ENCODE measurements around the gene ARHGAP24.

Gene ARHGAP24

DNA sequence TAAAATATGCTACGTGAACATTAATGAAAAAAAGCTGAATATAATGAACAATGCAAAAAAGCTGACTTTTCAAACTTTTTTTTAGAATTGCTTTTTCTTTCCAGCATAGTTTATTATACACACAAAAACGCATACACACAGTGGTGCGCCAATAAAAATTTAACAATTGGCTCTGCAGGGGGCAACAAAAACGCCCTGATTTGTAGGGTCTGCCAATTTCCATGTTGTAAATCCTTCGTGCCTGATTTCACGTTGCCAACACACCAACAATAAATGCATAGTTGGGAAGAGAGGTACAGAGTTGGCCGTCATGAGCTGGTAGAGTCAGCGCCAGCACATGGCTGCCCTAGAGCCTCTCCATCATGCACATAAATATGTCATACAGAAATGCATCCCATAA lies 551.8 kb downstream of the ARHGAP24 start:
- TF ChIP-seq, protein P1, sequence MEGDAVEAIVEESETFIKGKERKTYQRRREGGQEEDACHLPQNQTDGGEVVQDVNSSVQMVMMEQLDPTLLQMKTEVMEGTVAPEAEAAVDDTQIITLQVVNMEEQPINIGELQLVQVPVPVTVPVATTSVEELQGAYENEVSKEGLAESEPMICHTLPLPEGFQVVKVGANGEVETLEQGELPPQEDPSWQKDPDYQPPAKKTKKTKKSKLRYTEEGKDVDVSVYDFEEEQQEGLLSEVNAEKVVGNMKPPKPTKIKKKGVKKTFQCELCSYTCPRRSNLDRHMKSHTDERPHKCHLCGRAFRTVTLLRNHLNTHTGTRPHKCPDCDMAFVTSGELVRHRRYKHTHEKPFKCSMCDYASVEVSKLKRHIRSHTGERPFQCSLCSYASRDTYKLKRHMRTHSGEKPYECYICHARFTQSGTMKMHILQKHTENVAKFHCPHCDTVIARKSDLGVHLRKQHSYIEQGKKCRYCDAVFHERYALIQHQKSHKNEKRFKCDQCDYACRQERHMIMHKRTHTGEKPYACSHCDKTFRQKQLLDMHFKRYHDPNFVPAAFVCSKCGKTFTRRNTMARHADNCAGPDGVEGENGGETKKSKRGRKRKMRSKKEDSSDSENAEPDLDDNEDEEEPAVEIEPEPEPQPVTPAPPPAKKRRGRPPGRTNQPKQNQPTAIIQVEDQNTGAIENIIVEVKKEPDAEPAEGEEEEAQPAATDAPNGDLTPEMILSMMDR (conservative IDR thresholded peaks at IDR 0.05) = no peak
- TF ChIP-seq ZFX (IDR thresholded peaks at IDR 0.05) = no peak
- no peak overlapping the region for H3K27ac ChIP-seq

DNA sequence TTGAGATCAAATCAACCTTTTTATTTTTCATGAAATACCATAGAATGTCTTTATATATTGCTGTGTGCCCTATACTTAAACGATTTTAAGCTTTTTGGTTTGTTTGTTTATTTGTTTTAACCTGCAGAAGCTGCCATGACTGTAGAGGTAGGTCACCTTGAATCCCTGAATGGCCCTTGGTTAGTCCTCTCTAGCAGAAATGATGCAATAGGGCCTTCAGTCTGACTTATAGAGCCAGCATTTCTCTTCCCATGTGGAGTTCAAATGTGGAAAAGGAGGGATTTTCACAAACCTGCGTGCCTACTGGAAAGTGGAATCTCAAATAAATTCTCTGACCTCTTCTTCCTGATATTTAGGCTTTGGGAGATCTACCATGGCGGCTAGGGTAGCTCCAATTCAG lies 557.0 kb downstream of the ARHGAP24 start:
- TF ChIP-seq, protein P1 (conservative IDR thresholded peaks at IDR 0.05) = no peak
- no peak for TF ChIP-seq ZFX (IDR thresholded peaks at IDR 0.05)
- no peak overlapping the region for H3K27ac ChIP-seq

DNA sequence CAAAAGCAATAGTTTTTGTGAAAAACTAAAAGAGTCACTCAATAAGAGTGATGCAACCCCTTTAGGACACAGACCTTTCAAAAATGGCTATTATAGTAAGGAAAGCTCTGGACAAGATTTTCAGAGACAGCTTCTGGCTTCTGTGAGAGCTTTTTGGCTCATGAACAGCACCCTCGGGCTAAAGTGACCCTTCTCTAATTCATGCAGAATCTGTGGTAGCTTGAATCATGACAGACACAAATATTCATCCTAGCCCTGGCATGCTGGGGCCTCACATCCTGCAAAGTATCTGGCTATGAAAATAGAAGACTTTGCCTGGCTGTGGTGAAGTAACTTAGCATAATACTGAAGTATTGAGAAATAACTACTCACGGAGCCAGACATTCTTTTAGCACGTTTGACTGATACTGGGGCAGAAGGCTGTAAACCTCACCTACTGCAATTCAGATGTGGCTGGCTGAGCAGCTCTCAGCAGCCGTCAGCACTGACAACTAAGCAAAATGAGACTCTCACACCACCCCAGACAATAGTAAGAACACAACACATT lies 557.6 kb downstream of the ARHGAP24 start:
- TF ChIP-seq, protein P1 (conservative IDR thresholded peaks at IDR 0.05) = no peak
- TF ChIP-seq ZFX (IDR thresholded peaks at IDR 0.05) = no peak
- H3K27ac ChIP-seq = no peak overlapping the region

DNA sequence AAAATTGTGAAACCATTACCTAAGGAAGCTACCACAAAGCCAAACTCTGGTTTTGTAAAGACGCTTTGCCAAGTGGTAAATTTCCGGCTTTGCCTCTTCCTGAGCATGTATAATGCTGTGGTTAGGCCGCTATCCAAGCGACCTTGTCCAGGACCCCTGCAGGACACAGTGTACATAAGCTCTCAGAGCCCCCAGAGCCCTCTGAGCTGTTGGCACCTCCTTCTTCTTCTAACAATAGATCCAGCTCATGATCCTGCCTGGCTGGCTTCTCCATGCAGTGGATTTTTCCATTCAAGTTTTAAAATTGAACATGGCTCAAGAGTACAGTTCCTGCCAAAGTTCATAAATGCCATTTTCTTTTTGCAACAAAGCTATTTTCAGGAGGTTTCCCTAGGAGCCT lies 558.2 kb downstream of the ARHGAP24 start:
- no peak for TF ChIP-seq ZFX (IDR thresholded peaks at IDR 0.05)
- TF ChIP-seq, protein P1 (conservative IDR thresholded peaks at IDR 0.05) = no peak
- H3K27ac ChIP-seq = no peak overlapping the region

GRCh38 chr4:86034616-86035015 lies 559.7 kb downstream of the ARHGAP24 start:
- TF ChIP-seq, protein P1 (conservative IDR thresholded peaks at IDR 0.05) = no peak
- no peak for TF ChIP-seq ZFX (IDR thresholded peaks at IDR 0.05)
- H3K27ac ChIP-seq = no peak overlapping the region

DNA sequence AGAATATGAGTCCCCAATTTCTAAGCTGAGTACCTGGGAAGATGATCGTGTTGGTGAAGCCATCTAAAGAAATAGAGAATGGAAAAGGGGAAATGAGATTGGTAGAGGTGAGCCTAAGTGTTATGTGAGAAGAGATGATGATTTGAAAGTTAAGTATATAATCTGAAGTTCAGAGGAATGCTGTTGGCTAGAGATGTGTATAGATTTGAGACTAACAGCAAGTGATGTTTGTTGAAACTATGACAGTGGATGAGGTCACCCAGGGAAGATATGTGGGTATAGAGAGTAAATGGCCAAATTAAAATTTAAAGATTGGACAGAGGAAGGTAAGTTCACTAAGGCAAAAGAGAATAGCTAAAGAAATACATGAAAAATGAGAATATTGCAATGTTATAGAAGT lies 560.7 kb downstream of the ARHGAP24 start:
- H3K27ac ChIP-seq = no peak overlapping the region
- TF ChIP-seq, protein P1 (conservative IDR thresholded peaks at IDR 0.05) = no peak
- no peak for TF ChIP-seq ZFX (IDR thresholded peaks at IDR 0.05)

GRCh38 chr4:86036736-86037135 lies 561.8 kb downstream of the ARHGAP24 start:
- TF ChIP-seq, protein P1 (conservative IDR thresholded peaks at IDR 0.05) = no peak
- TF ChIP-seq ZFX (IDR thresholded peaks at IDR 0.05) = no peak
- H3K27ac ChIP-seq = no peak overlapping the region
